SK-N-SH treated with all-trans-retinoic acid at 6 μM for 48 hours (cell line): ENCODE results near the gene HSF2BP.

Experiments
- ARNTL ChIP-seq: fragments of 450-650 bp; formaldehyde crosslinking; IDR thresholded peaks from 2 replicates; pipeline ENCODE4 v1.5.0; 2020; ENCODE audit warnings: low read depth, mild to moderate bottlenecking, moderate library complexity, borderline replicate concordance
- CSDC2 ChIP-seq: fragments of 250-450 bp; sonication (Bioruptor Pico); IDR thresholded peaks from 2 replicates; pipeline ENCODE4 v1.5.0; 2020; ENCODE audit warnings: mild to moderate bottlenecking, moderate library complexity
- PPARA ChIP-seq: fragments of 250-450 bp; sonication (Bioruptor Pico); IDR thresholded peaks from 2 replicates; pipeline ENCODE4 v1.5.0; 2020; ENCODE audit warnings: mild to moderate bottlenecking, borderline replicate concordance
- RARB ChIP-seq: fragments of 250-450 bp; sonication (Bioruptor Pico); IDR thresholded peaks from 2 replicates; pipeline ENCODE4 v1.8.0; 2021; ENCODE audit warnings: mild to moderate bottlenecking, moderate library complexity
- TOX ChIP-seq: fragments of 250-450 bp; sonication (Bioruptor Pico); IDR thresholded peaks from 2 replicates; pipeline ENCODE4 v1.8.0; 2021; ENCODE audit warnings: mild to moderate bottlenecking, moderate library complexity, borderline replicate concordance
- ZFP30 ChIP-seq: fragments of 450-650 bp; formaldehyde crosslinking; IDR thresholded peaks from 2 replicates; pipeline ENCODE4 v1.5.0; 2022; ENCODE audit warnings: mild to moderate bottlenecking, moderate library complexity
- ZNF70 ChIP-seq: fragments of 450-650 bp; formaldehyde crosslinking; IDR thresholded peaks from 2 replicates; pipeline ENCODE4 v1.5.0; 2020; ENCODE audit warnings: mild to moderate bottlenecking, moderate library complexity
- ZNF8 ChIP-seq: fragments of 450-650 bp; formaldehyde crosslinking; IDR thresholded peaks from 2 replicates; pipeline ENCODE4 v1.5.0; 2020; ENCODE audit warnings: mild to moderate bottlenecking, moderate library complexity
- TF ChIP-seq, protein P1 (sequence below): fragments of 250-450 bp; sonication (Bioruptor Pico); IDR thresholded peaks from 2 replicates; pipeline ENCODE4 v1.8.0; 2020; ENCODE audit warnings: mild to moderate bottlenecking, moderate library complexity, borderline replicate concordance
- TF ChIP-seq, protein P2 (sequence below): fragments of 250-450 bp; sonication (Bioruptor Pico); IDR thresholded peaks from 2 replicates; pipeline ENCODE4 v1.5.1; 2020; ENCODE audit warnings: low read depth, mild to moderate bottlenecking, moderate library complexity
- TF ChIP-seq, protein P3 (sequence below): fragments of 250-450 bp; sonication (Bioruptor Pico); IDR thresholded peaks from 2 replicates; pipeline ENCODE4 v1.8.0; 2021; ENCODE audit warnings: low read depth, mild to moderate bottlenecking, moderate library complexity, borderline replicate concordance
- TF ChIP-seq, protein P4 (sequence below): fragments of 250-450 bp; sonication (Bioruptor Pico); IDR thresholded peaks from 2 replicates; pipeline ENCODE4 v1.5.0; 2020; ENCODE audit warnings: mild to moderate bottlenecking, moderate library complexity

DNA sequence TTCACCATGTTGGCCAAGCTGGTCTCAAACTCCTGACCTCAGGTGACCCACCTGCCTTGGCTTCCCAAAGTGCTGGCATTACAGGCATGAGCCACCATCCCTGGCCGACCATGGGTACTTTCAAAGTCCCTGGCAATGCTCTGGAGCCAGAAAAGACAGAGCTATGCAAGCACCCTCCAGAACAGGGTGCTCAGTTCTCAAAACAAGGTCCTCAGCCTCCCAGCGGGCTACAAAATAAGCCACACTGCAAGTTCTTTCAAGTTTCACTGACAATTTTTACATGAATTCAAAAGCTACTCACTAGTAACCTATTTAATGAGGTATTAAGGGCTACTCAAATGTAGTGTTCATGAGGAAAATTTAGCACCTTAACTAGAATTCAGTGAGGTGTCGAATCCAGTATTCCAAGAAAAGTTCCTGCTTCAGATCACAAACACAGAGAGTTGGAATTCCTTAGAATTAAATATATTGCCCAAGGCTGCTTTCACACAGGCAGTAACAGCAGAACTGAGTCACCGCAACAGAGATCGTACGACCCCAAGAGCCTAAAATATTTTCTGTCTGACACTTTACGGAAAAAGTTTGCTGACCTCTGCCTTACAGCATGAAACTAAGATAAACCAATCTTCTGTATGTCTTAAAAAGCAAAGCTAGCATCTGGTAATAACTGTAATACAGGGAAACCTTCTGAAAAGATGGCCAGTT is 60.7 kb downstream of the HSF2BP start:
- TF ChIP-seq, protein P1, sequence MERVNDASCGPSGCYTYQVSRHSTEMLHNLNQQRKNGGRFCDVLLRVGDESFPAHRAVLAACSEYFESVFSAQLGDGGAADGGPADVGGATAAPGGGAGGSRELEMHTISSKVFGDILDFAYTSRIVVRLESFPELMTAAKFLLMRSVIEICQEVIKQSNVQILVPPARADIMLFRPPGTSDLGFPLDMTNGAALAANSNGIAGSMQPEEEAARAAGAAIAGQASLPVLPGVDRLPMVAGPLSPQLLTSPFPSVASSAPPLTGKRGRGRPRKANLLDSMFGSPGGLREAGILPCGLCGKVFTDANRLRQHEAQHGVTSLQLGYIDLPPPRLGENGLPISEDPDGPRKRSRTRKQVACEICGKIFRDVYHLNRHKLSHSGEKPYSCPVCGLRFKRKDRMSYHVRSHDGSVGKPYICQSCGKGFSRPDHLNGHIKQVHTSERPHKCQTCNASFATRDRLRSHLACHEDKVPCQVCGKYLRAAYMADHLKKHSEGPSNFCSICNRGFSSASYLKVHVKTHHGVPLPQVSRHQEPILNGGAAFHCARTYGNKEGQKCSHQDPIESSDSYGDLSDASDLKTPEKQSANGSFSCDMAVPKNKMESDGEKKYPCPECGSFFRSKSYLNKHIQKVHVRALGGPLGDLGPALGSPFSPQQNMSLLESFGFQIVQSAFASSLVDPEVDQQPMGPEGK (CRISPR knock-in tag) = no peak
- TF ChIP-seq RARB = no peak
- no peak for TF ChIP-seq TOX (CRISPR knock-in tag)
- TF ChIP-seq, protein P2, sequence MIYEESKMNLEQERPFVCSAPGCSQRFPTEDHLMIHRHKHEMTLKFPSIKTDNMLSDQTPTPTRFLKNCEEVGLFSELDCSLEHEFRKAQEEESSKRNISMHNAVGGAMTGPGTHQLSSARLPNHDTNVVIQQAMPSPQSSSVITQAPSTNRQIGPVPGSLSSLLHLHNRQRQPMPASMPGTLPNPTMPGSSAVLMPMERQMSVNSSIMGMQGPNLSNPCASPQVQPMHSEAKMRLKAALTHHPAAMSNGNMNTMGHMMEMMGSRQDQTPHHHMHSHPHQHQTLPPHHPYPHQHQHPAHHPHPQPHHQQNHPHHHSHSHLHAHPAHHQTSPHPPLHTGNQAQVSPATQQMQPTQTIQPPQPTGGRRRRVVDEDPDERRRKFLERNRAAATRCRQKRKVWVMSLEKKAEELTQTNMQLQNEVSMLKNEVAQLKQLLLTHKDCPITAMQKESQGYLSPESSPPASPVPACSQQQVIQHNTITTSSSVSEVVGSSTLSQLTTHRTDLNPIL = no peak
- TF ChIP-seq, protein P3, sequence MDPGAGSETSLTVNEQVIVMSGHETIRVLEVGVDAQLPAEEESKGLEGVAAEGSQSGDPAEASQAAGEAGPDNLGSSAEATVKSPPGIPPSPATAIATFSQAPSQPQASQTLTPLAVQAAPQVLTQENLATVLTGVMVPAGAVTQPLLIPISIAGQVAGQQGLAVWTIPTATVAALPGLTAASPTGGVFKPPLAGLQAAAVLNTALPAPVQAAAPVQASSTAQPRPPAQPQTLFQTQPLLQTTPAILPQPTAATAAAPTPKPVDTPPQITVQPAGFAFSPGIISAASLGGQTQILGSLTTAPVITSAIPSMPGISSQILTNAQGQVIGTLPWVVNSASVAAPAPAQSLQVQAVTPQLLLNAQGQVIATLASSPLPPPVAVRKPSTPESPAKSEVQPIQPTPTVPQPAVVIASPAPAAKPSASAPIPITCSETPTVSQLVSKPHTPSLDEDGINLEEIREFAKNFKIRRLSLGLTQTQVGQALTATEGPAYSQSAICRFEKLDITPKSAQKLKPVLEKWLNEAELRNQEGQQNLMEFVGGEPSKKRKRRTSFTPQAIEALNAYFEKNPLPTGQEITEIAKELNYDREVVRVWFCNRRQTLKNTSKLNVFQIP = no peak
- TF ChIP-seq ZFP30 (CRISPR knock-in tag) = no peak
- TF ChIP-seq CSDC2 = no peak
- TF ChIP-seq ZNF70 = no peak
- no peak for TF ChIP-seq ARNTL (CRISPR knock-in tag)
- TF ChIP-seq PPARA (CRISPR knock-in tag) = no peak
- no peak for TF ChIP-seq ZNF8
- TF ChIP-seq, protein P4, sequence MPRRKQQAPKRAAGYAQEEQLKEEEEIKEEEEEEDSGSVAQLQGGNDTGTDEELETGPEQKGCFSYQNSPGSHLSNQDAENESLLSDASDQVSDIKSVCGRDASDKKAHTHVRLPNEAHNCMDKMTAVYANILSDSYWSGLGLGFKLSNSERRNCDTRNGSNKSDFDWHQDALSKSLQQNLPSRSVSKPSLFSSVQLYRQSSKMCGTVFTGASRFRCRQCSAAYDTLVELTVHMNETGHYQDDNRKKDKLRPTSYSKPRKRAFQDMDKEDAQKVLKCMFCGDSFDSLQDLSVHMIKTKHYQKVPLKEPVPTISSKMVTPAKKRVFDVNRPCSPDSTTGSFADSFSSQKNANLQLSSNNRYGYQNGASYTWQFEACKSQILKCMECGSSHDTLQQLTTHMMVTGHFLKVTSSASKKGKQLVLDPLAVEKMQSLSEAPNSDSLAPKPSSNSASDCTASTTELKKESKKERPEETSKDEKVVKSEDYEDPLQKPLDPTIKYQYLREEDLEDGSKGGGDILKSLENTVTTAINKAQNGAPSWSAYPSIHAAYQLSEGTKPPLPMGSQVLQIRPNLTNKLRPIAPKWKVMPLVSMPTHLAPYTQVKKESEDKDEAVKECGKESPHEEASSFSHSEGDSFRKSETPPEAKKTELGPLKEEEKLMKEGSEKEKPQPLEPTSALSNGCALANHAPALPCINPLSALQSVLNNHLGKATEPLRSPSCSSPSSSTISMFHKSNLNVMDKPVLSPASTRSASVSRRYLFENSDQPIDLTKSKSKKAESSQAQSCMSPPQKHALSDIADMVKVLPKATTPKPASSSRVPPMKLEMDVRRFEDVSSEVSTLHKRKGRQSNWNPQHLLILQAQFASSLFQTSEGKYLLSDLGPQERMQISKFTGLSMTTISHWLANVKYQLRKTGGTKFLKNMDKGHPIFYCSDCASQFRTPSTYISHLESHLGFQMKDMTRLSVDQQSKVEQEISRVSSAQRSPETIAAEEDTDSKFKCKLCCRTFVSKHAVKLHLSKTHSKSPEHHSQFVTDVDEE (CRISPR knock-in tag) = no peak
